Stimulated activated CD4-positive, alpha-beta T cell treated with anti-CD3 and anti-CD28 coated beads, Interleukin-12 subunit alpha, Interleukin-12 subunit beta, amount 100 ng/mL, for 24 hours (primary cell): ENCODE data around the gene P3H2.

Experiments
- DNase-seq, 2 experiments: peaks; one replicate each; pipeline ENCODE4 v3.0.0-alpha.2; 2020; ENCODE audit warnings: low read depth in 2 of 2

P3H2 gene

DNA sequence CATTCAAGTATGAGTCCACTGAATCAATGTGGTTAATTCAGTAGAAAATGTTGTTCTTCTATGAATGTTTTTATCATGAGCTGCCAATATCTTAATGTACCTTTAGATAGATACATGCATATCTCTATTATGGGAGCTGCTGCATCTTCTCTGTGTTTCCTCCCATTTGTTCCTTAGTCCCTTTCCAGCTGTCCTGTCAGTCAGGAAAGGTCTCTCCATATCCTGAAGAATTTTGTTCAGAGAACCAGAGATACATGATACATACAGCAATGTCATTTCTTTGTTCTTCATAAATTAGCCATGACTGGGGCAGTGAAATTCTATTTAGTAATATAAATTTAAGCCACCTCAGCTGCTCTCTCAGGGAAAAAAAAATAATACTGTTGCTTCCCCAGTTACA lies 103.7 kb downstream of the P3H2 start:
- no peak for DNase-seq

DNA sequence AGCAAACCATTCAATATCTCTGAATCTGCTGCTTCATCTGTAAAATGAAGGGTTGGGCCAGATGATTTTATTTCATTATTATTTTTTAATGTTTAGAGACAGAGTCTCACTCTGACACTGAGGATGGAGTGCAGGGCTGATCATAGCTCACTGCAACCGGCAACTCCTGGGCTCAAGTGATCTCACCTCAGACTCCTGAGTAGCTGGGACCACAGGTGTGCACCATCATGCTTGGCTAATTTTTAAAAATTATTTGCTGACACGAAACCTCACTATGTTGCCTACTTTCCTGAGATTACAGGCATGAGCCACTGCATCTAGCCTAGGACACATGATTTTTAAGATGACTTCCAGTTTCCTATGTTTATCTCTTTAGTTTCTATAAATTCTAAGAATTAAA lies 105.8 kb downstream of the P3H2 start:
- no peak for DNase-seq

DNA sequence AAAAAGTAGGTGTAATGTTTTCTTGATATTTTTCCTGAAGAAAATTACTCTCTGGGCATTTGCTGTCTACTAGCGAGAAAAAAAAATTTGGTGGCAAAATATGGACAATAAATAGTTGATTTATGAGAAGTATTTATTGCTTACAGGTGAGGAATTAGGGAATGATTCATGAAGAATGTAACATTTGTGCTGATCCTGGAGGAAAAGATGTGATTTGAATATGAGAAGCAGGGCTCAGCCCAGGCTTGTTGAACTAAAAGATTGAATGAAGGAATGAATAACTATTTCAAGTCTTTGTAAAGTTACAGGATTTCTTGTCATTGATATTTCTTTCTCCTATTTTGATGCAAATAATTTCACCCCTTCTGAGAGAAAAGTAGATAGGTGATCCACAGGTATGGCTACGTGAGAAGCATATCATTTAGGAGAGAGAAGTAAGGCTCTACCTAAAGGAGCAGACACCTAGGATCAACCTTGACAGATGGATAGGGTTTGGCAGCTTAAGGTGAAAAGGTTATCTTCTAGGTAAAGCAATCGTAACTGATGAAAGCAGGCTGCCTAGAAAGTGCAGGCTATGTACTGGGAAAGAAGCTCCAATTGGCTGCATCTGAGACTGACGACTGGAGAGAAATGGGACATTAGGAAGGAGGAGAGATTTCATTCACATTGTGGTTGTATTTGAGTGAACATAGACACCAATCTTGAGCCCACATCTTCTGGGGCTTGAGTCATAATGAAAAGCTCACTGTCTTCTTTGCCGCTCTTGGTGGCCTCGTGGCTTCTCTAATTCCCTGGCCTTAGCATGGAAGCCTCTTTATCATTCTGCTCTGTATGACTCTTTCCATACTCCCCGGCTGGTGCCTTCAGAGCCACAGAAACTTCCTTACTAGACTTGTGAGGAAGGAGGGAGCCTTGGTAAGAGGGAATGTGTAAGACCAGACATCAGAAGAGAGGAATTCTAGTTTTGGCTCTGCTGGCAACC lies 106.5 kb downstream of the P3H2 start:
- no peak for DNase-seq

DNA sequence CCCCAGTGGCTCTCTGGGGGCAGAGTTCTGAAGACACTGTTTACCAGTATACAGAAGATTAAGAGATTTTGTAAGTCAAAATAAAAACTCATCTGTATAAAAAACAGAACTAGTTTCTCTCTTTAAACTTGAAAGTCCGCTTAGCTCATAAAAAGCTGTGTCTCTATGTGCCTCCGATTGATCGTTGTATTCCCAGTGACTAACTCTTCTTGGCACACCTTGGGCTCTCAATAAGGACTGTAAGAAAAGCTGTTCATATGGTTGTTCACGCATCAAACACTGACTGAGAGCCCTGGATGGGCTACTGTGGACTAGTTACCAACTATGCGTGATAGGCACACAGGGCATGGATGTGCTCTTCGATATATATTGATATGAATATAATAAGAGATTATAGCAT lies 107.9 kb downstream of the P3H2 start:
- no peak for DNase-seq

DNA sequence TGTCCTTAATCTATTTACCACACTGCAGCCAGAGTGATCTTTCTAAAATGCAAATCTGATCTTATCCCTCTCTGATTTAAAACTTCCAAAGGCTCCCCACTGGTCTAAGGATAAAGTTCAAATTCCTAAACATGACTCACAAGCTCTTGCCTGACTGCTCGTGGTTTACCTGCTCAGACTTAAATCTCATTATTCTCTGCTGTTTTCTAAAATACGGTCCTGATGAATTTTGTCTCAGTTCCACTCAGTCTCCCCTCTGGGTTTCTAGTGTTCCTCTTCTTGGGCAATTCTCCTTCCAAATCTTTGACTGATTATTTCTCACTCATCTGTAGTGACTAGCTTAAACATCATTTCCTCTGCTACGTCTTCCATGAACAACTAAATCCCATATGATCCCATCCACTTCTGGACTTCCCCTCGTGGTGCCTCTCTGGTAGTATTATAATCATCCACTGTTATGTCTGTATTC lies 108.3 kb downstream of the P3H2 start:
- DNase-seq: no peak

DNA sequence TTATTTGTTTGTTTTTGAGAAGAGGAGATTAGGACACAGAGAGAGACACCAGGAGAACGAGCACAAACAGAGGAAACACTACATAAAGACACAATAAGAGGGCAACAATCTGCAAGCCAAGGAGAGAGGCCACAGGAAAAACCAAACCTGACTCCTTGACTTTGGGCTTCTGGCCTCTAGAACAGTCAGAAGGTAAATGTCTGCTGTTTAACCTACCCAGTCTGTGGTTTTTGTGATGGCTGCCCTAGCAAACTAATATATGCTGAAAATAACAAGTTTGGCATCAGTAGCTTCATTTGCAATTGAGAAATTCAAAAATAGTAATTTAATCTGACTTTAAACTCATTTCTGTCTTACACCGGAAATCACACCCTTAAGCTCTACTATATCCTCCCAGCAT lies 110.2 kb downstream of the P3H2 start:
- no peak for DNase-seq

DNA sequence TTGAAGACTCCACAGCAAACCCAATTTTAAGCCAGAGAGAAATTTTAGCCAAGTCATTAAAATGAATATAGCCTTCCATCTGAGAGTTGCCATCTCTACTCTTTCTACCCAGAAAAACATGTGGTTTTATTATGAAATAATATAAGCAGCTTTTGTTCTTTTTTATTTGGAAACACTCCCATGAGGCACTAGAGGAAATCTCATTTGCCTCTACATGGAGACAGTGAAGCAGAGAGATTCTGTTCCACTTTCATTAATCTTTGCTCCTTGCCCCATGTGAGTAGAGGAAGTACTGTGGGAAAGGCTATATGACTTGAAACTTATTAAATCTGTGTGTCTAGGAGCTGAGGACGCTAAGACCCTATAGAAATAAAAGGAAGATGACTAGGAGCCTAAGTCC lies 111.1 kb downstream of the P3H2 start:
- no peak for DNase-seq

DNA sequence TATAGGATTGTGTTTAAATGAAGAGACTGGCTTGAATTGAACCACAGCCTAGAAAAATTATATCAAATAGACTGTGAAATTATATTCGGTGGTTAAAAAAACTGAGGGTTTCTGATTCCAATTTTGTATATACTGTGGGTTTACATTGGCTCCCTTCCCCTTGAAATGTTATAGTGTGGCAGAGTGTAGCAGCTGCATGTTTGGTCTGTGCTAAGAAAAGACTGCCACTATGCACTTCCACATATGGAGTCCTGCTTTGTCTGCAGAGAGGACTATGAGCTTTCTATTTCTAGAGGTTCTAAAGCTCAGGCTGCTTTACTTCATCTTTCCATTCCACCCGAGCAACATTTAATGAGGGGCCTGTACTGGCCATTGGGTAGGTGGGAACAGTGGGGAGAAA lies 112.3 kb downstream of the P3H2 start:
- DNase-seq: no peak

DNA sequence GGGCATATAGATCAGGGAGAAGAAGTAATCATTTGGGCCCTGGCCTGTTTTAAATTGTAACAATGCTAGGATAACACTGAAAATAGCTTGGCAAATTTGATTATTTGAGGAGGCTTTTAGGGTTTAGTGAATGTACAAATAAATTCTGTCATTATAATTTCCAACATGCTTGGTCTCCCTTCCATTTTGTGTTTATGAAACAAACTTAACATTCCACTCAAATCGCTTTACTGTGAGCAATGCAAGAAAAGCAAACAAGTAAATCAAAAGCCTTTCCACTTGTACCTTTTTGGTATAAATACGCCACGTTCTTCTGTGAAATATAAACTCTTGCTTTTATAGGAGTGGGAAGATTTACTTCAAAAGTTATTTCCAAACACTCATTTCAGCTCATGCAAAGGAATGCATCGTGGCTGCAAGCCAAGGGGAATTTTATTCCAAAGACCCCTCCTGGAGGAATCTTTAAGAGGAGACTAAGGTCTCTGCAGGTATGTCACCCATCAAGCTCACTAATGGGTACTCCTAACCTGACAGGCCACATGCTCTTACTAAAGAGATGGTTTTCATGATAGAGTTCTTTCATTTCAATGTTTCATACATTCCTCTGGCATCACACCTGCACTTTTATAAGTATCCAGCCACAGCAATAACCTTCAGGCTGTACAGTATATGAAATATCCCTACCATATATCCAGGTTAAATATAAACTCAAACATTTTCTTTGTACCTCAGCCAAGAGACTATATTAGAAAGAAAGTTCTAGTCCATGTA lies 115.2 kb downstream of the P3H2 start:
- no peak for DNase-seq

DNA sequence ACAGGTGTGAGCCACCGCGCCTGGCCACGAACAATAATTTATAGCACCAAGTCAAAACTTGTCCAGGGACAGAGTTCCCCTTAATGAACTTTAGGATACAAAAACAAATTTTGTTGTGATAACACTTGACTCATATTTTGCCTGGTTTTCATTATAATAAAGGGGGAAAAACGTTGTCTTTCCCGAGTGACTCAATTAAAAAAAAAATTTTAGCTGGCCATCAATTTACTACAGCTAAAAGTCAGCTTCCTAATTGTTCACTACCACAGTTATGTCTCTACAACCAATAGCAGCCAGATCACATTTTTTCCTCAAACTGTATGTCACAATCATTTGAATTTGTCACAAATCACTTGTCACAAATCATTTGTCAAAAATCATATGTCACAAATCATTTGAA lies 116.0 kb downstream of the P3H2 start:
- no peak for DNase-seq

DNA sequence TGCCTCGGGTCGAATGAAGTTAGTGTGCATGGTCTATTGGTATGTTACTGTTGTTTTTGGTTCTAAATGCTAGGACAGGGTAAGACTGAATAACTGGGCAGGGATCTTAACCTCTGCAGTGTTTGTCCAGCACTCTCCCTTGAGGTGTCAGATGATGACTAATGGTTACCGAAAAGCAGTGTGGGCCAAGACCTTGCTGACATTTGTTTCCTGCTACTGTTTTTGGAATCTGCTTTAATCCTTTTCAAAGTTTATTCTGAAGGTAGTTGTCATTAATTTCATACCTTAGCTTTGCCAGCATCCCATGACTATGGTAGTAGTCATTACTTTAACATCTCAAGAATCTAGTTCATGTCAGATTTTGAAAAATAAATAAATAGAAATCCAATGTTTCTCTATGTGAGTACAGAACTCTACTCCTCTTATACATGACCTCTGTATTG lies 117.0 kb downstream of the P3H2 start:
- no peak for DNase-seq

DNA sequence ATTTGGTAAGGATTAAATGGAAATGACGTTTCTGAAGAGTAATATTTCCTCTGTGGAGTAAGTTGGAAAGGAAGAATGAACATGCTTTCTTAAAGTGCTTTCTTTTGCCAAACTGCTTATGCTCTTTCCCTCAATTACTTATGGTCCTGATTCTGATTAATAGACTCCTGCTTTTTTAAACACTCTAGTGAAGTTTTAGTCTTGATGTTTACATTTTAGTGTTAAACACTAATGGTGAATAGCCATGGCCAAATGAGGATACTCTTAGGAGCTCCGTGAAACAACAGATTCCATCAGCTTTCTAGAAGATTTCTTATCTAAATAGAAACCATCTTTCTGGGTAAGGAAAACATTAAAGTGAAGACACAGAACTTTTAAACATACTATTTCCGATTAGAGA lies 117.6 kb downstream of the P3H2 start:
- DNase-seq: no peak

DNA sequence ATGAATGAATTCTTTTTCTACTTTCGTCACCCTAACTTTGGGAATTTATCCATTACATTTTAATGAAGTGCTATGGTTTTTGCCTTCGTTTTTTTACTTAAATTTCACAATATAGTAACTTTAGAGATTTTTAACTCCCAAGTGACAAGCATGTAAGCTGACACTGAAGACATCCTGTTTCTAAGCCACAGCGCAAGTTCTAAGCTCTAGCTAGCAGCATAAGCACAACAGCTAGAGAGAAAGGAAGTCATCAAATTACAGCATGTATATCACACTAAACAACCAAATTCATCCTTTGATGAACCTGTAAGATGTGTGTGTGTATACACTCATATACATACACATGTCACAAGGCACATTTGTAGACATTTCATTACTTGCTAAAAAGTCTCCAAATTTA lies 119.3 kb downstream of the P3H2 start:
- no peak for DNase-seq

DNA sequence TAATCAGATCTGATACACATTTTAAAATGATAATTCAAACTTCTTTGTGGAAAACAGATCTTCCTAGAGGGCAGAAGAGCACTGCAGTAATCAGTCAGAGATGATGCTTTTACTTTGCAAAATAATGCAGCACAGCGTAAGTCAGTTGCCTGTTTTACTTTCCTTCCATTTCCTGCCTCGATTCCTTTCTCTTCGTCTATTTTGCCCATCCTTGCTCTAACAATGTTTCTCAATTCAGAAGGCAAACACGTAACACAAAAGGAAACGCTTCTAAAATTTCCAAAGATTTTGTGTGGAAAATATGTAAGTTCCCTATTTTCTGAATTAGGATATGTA lies 119.9 kb downstream of the P3H2 start:
- no peak for DNase-seq

DNA sequence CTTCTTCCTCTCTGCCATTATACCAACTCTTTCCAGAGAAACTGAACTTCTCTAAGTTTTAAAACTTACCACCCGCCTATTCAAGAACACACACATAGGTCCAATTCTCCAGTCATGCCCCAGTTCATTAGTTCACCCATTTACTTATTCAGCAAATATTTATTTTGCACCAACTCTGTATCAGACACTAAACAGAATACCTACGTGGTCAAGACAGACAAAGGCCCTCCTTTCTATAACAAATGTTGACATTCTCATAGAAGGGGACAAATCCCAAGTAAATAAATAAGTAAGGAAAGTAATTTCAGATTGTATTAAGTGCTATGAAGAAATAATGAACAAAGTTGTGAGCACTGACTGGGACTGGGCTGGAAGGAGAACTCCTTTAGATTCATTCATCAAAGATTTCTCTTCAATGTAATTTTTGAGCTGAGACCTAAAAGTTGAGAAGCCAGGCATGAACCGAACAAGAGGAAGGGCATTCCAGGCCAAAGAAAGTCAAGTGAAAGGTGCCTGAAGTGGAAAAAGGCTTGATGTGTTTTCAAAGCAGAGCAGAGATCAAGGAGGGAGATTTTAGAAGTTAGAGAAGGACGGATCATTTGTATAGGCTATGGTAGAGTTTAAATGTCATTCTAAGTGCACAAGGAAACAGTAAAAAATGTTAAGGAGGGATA lies 120.4 kb downstream of the P3H2 start:
- DNase-seq: no peak

DNA sequence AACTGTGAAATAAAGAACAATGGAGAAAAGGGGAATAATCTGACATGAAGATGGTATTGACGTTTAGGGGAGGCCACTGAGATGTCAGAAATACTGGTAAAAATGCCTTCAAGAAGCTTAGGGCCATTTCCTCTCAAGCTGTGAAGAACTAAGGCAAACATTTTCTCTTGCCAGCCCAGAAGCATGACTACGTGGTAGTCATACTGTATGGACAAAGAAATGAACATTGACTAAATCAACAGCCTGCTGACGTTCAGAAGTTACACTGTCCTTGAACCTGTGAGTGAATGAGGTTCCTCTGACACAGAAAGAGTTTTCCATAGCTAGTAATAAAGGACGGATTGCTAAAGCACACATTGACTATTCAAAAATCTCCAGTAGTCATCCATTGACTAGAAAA lies 121.0 kb downstream of the P3H2 start:
- no peak for DNase-seq

DNA sequence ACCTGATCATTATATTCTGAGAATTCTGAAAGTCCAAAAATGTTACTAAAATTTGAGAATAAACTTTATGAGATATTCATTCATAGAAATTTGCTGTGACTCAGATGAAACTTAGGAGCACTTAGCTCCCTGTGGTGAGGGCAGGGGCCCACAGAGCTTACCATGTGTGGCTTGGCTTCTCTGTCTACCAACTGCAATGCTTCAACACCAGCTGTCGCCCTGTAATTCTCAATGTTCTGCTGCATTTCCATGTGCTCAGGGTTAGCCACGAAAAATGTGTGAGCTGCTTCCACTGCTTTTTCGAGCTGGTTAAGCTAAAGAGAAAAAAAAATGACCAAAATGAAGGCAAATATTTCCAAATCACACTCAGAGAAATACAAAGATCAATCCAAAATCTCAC lies 125.6 kb downstream of the P3H2 start:
- no peak for DNase-seq

DNA sequence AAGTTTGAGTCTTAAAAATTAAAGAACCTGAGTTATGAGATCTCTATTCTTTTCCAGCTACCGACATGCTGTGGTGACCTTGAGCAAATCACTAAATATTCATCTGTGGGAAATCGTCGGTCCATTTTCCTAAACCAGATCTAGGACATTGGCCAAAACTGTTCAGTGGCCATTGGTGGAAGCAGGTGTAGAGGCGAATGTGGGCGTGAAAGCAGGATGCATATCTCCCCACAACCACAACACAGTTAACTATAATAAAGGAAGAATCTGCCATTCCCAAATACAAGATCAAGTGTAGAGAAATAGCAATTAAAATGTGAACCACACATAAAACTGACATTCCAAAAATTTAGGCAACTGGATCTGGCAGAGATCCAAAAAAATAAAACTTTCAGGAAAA lies 129.9 kb downstream of the P3H2 start:
- DNase-seq: no peak

DNA sequence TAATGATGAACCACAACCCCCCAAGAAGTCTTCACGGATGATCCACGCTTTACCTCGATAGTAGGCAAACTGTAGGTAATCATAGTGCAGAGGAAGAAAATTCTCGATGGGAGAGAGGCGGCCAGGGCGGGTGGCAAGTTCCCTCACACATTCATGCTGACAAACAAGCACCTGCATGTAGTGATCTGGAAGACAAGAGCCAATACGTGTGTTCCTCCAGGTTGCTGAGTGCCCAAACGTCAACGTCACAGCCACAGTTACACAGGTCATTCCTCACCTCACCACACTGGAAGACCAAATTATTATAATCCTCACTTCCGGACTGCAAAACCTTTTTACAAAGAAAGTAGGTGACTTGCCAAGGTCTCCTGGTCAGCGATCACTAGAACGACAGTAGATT lies 131.8 kb downstream of the P3H2 start:
- DNase-seq: no peak

DNA sequence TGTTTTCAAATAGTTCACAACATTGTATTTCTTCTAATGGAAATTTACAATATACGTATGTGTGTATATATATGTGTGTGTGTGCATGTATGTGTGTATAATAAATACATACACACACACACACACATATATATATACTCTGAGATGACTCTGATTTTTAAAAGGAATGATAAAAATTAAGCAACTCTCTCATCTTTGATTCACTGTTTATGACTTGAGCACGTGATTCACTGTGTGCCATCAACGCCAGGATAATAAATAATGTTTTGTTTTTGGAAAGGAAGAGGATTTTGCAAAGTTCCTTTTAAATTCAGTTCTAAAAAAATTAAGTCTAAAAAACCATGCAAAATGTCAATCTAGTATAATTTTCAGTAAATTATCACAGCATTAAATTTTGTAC lies 132.4 kb downstream of the P3H2 start:
- no peak for DNase-seq

DNA sequence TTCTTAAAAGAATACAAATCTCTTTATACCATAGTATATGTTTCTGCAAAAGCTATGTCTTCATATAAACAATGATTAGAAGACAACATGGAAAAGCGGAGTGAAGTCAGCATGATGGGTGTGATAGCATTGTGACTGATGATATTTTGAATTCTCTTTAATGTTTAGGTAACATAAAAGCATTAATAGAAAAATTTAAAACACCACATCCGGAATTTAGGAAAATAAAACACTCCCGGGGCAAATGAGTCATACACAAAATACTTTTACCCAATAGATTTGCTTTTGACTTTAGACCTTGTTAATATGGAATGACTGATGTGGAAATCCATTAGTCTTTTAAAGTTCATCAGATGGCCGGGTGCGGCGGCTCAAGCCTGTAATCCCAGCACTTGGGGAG lies 134.7 kb downstream of the P3H2 start:
- DNase-seq: no peak

DNA sequence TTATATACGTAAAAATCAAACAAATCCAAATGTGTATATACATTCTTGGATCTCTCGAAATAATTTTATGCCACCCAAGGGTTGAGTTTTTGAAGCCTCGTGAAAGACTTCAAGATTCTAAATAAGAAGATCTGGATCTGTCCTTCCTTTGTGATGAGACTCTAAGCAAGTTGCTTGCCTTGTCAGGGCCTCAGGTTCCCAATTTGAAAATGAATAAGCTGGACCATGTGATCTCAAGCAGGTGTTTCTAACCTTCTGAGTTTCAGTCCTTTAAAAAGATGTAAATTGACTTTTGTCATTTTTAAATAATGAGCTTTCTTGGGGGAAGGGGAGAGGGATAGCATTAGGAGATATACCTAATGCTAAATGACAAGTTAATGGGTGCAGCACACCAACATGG lies 137.1 kb downstream of the P3H2 start:
- DNase-seq: no peak
